Left colon (tissue), 2 donors: ENCODE measurements around the gene FOXN3. TPM values are rescaled to one million over a fixed set of nuclear protein-coding genes. Genes with fewer than 3 reads are reported as not detected.
A peak's percentile ranks its signal among the peaks of the same experiment; 100 is the strongest.

ENCODE experiments used
- ATAC-seq: fragments of 200-7000 bp; cut with Tn5 transposase; one replicate; pipeline ENCODE4 v1.9.1; 2020; ENCODE audit warnings: mild to moderate bottlenecking, moderate library complexity
- DNase-seq, 2 donors: peaks; one replicate each; pipeline ENCODE4 v3.0.0-alpha.2; 2020
- intact Hi-C, 2 donors: fragments of 100-400 bp; cut with DNase I in 1 of 2; cut with micrococcal nuclease in 1 of 2; formaldehyde crosslinking; loops; one replicate each; pipeline versions ENCODE4 v1.11.2 to v1.14.0; 2022; cut with DNase I, micrococcal nuclease
- total RNA-seq, 2 donors: library from RNA; stranded (reverse); fragmentation: NEBNext Ultra II Directional; extraction: Animal tissue kit (Norgen Biotek cat#: 25700); gene quantifications; one replicate each; pipeline ENCODE4 v1.2.1, GENCODE V29; 2021
- donor health status: DM: no; HTN: no; CAD: no.
- donor health status: DM: yes; HTN: yes; CAD: no.

The FOXN3 gene
- total RNA-seq, 2 donors from 2014 or later, result 77.0 to 78.3 TPM

DNA sequence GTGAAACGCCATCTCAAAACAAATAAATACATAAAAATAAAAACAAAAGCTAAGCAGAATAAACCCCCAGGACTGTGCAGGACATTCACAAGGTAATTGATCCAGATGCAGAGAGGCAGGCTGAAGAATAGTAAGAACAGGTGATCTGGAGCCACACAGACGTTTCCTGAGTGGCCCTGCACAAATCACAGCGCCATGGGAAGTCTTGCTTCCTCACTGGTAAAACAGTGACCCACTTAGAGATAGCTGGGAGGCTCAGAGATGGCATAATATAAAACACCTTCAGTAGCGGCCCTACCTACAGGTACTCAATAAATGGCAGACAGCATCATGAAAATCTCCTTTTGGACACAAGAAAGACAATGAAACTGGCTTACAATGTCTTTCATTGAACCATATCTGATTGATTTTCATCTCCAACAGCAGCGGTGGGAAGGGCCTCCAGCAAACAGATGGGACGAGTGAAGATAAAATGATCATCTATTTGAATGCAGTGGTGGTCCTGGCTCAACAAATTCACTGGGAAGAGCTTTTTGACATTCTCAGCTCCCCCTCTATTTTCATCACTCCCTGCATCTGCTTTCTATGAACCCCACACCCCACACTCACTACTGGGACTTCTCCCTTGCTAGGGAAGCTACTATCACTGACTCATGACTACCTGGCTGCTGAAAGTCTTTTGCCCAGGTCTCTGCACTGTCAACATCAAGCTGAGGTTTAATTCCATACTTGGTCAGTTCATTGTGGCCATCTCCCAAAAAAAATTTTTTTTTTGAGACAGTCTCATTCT is 63.9 kb downstream of the FOXN3 start:
- ATAC-seq (no peak), DNase-seq (no peak)
- intact Hi-C loops, result no loop called here

GRCh38 chr14:89351516-89352404 is 65.3 kb downstream of the FOXN3 start:
- ATAC-seq (peak; percentile 25), DNase-seq (peak in 1 of 2 donors; percentile 39)
- intact Hi-C loops, result no loop called here

DNA sequence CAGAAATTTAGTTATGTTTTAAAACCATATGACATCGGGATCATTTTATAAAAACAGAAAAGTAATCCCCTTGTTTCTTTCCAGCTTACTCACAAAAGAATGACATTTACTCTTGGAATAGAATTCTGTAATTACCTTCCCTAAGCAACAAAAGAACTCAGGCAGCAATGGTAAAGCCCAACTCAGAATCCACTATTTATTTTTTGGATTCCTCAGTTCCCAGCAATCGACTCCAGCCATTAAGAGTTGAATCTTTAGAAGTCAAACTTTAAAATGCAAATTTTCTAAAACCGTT is 65.9 kb downstream of the FOXN3 start:
- ATAC-seq (no peak), DNase-seq (no peak)
- intact Hi-C loops, result no loop called here

- intact Hi-C loops, result no loop called here
- DNase-seq, result no peak
- ATAC-seq, result no peak
These were observed 66.9 kb downstream of the FOXN3 start for GRCh38 chr14:89350152-89350551.

GRCh38 chr14:89349171-89350008 is 67.6 kb downstream of the FOXN3 start:
- intact Hi-C loops, result no loop called here
- DNase-seq (peak; percentile 33 to 62), ATAC-seq (peak; percentile 63)

GRCh38 chr14:89348722-89349121 is 68.3 kb downstream of the FOXN3 start:
- no peak for DNase-seq

GRCh38 chr14:89347885-89348284 is 69.1 kb downstream of the FOXN3 start:
- no peak for ATAC-seq
- intact Hi-C loops, result no loop called here

More at GRCh38 chr14:89348722-89349121, 68.3 kb downstream of the FOXN3 start:
- intact Hi-C loops, result no loop called here
- ATAC-seq, result no peak

DNA sequence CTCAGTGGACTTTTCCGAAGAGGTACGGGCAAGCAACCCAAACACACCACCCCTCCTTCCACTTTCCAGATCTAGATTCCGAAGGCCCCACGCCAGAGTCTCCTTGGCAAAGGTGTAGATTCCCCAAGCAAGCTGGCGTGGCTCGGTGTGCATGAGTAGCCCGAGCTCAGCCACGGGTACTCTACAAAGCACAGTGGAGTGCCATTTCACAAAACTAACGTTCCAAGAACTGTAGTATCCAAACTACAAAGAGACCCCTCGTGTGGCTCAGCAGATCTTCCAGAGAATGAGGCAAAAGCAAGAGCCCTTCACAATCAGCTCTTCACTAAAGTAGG is 72.1 kb downstream of the FOXN3 start:
- no peak for DNase-seq
- intact Hi-C loops, result no loop called here
- no peak for ATAC-seq

More at GRCh38 chr14:89347885-89348284, 69.1 kb downstream of the FOXN3 start:
- no peak for DNase-seq

DNA sequence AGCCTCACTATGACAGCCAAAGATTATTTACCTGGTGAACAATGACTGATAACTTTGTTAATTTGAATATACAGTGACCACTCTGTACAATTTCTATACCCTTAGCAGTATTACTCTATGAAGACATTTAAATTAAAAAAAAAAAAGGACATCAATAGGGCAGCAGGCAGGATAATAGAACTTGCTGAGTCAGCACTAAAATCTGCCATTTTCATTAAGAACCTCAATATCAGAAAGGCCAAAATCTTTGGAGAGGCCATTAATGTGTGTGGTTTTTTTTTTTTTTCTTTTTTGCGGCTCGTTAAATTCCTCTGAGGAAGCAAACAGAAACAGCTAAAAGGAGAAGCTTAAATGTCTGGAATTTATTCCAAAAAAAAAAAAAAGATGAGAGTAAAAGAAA is 73.7 kb downstream of the FOXN3 start:
- intact Hi-C loops, result no loop called here
- ATAC-seq (no peak), DNase-seq (no peak)

- ATAC-seq (no peak), DNase-seq (no peak)
- intact Hi-C loops, result no loop called here
These were observed 75.0 kb downstream of the FOXN3 start for GRCh38 chr14:89342049-89342448.

GRCh38 chr14:89340200-89341181 is 76.5 kb downstream of the FOXN3 start:
- ATAC-seq (peak; percentile 77), DNase-seq (no peak)
- intact Hi-C loops, result no loop called here

DNA sequence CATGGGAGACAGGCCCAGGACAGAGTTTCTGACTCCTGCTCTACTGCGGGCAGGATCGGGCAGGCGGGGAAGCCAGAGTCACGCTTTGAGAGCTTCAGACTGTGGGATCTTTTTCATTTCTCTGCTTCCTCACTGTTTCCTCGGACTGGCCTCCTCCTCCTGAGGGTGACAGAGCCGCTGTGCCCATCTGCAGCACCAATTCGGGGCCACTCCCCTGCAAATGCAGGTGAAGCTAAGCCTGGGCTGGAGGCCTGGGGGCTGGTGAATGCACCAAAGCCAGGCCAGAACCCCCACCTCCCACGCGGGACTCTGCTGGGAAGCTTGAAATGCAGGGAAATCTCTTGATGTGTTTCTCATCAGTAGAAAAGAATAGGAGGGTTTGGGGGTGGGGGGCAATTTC is 77.5 kb downstream of the FOXN3 start:
- intact Hi-C loops, result no loop called here
- ATAC-seq, result peak; percentile 18
- DNase-seq, result no peak

- no peak for ATAC-seq
- intact Hi-C loops, result no loop called here
- DNase-seq, result no peak
These were observed 77.9 kb downstream of the FOXN3 start for GRCh38 chr14:89339158-89339557.

DNA sequence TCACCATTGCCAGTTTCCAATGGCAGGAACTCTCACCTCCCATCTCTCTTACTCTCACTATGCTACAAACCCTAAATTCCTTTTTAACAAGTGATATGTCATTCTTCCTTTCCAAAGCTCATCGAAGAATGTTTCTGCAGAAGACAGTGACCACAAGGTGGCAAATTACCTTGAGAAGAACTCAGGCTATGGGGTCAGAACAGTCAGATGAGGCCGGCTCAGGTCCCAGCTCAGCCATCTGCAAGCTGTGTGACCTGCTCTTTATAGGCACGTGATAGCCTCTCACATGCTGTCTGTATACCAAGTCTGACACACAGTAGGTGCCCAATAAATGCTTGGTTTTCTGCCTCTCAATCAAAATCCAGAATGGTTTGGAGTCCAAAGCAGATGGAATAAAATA is 80.7 kb downstream of the FOXN3 start:
- intact Hi-C loops, result no loop called here
- ATAC-seq (peak; percentile 18), DNase-seq (no peak)

GRCh38 chr14:89332031-89332430 is 85.0 kb downstream of the FOXN3 start:
- ATAC-seq (no peak), DNase-seq (no peak)
- intact Hi-C loops, result no loop called here

- no peak for ATAC-seq
- intact Hi-C loops, result no loop called here
- DNase-seq, result no peak
These were observed 85.6 kb downstream of the FOXN3 start for GRCh38 chr14:89331398-89331797.

DNA sequence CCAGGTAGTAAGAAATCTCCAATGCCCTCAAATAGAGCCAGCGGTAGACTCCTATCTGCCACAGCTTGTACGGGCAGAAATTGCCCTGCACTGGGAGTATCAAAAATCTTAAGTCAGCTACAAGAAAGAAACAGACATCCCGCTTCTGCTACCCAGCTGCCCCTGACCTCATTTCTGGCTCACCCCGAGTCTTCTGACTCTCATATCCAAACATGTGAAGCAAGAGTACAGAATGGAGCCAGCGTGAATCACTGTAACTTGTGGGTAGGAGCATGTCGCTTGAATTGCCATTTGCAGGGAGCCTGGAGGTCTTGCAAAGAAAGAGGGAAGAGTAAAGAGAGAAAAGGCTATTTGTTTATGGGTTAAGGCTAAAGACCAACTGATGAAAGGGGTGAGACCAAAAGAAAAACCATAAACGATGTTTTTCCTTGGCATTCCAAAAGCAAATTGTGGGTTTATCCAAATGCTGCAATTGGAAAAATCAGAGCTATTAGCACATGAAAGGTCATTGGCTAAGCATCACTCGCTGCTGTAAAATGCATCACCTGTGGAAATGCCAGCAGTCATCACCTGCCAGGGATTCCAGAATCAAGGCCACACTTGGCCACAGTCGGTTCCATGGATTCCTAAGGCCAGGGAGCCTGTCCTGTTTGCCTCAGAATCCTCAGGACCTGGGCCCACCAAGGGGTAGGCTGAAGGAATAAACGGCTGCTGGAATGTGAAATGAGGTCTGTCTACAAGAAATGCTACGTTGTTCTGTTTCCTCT is 86.6 kb downstream of the FOXN3 start:
- DNase-seq (no peak), ATAC-seq (no peak)
- intact Hi-C loops, result no loop called here

DNA sequence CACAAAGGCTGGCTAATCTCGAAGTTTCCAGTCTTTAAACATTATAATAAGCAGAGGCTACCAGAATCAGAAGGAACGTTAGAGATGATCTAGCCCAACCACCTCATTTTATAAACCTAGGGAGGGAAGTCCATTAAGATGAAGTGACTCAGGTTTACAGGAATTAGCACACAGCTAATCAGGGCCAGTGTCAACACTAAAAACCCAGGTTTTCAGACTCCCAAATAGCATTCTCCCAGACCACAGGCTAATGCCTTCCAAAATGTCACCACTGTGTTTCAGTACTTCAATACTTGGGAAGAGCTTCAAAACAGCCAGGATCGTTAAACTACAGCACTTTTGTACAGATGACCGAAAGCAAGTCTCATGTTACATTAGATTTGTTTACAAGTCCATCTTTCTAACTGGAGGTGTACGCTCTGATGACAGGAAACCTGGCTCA is 89.2 kb downstream of the FOXN3 start:
- intact Hi-C loops, result no loop called here
- DNase-seq (no peak), ATAC-seq (no peak)
